Measurements from ENCODE around the gene RPL18. TPM values are rescaled to one million over a fixed set of nuclear protein-coding genes. Genes with fewer than 3 reads are reported as not detected.

RPL18 gene
- total and polyA plus RNA-seq, 12 donors, result 493 to 2,257 (median 564) TPM

GRCh38 chr19:48616491-48617056 lies 2.4 kb downstream of the RPL18 start:
- Histone ChIP-seq H3K27ac (no peak overlapping the region), H3K36me3 (peaks cover 0 to 38% (median 22%) of the 10 kb centered on the region in 9 donors), H3K27me3 (no peaks in the 10 kb centered on the region), H3K4me1 (peaks cover 12 to 42% (median 27%) of the 10 kb centered on the region in 9 donors), H3K9me3 (no peaks in the 10 kb centered on the region), H3K4me3 (peak overlapping the region in 1 of 10 donors; percentile 84)
- DNase-seq, result no peak
- no peak for TF ChIP-seq CTCF (IDR thresholded peaks at IDR 0.05)
- ATAC-seq, result no peak
- 61 to 70% methylated on average over 12 of the region's 12 CpGs for WGBS, 2 donors
- intact Hi-C loops (cut with DNase I), result no loop called here

GRCh38 chr19:48616041-48616436 lies 2.9 kb downstream of the RPL18 start:
- no peaks in the 10 kb centered on the region for H3K27me3 ChIP-seq
- 85% methylated on average over 16 of the region's 16 CpGs for WGBS, 2 donors
- H3K4me1 ChIP-seq, result peaks cover 12 to 36% (median 27%) of the 10 kb centered on the region in 9 donors
- H3K4me3 ChIP-seq, result no peak overlapping the region
- no peak for TF ChIP-seq CTCF (IDR thresholded peaks at IDR 0.05)
- no peak overlapping the region for H3K27ac ChIP-seq
- H3K36me3 ChIP-seq, result peaks cover 0 to 34% (median 22%) of the 10 kb centered on the region in 9 donors
- no peak for DNase-seq
- intact Hi-C loops (cut with DNase I), result no loop called here
- no peaks in the 10 kb centered on the region for H3K9me3 ChIP-seq
- no peak for ATAC-seq

GRCh38 chr19:48615231-48616040 lies 3.5 kb downstream of the RPL18 start:
- no peak overlapping the region for H3K27ac ChIP-seq
- no peak for TF ChIP-seq CTCF (IDR thresholded peaks at IDR 0.05)
- DNase-seq (no peak), ATAC-seq (no peak)
- H3K27me3 ChIP-seq, result no peaks in the 10 kb centered on the region
- H3K4me3 ChIP-seq, result no peak overlapping the region
- H3K36me3 ChIP-seq, result peaks cover 0 to 31% (median 22%) of the 10 kb centered on the region in 9 donors
- intact Hi-C loops (cut with DNase I), result no loop called here
- H3K4me1 ChIP-seq, result peaks cover 12 to 35% (median 27%) of the 10 kb centered on the region in 9 donors
- no peaks in the 10 kb centered on the region for H3K9me3 ChIP-seq
- WGBS, 2 donors, result 73 to 81% methylated on average over 19 of the region's 19 CpGs

GRCh38 chr19:48614436-48615230 lies 4.3 kb downstream of the RPL18 start, which contains the start of gene FAM83E:
Gene FAM83E (minus strand): TSS chr19:48615076. CDS start chr19:48613372, 1,704 bp downstream.
- peaks cover 12 to 28% (median 21%) of the 10 kb centered on the region in 9 donors for H3K4me1 ChIP-seq
- H3K27me3 ChIP-seq, result no peaks in the 10 kb centered on the region
- WGBS, 2 donors, result 56 to 63% methylated on average over 31 of the region's 31 CpGs
- no peaks in the 10 kb centered on the region for H3K9me3 ChIP-seq
- ATAC-seq, result no peak
- no peak within 1 kb of the TSS for H3K4me3 ChIP-seq
- no peak for TF ChIP-seq CTCF (IDR thresholded peaks at IDR 0.05)
- intact Hi-C loops (cut with DNase I), result no loop called here
- no peak for DNase-seq
- no peak within 1 kb of the TSS for H3K27ac ChIP-seq
- peaks cover 0 to 31% (median 22%) of the 10 kb centered on the region in 9 donors for H3K36me3 ChIP-seq
